ENCODE results near the gene NPTN. TPM values are rescaled to one million over a fixed set of nuclear protein-coding genes. Genes with fewer than 3 reads are reported as not detected.

Gene NPTN
- polyA plus RNA-seq, 1 of the 3 experiments (the other 2 are of a cell fraction): 177 TPM

GRCh38 chr15:73518876-73519733, 114.1 kb downstream of the NPTN start:
- Histone ChIP-seq H3K4me2 (no peak overlapping the region), H3K36me3 (replicated peaks in 1 of 2; ENCODE audit: control insufficient read depth in 1 of 2, insufficient read depth in 2 of 2, low read length in 1 of 2) (no peaks in the 10 kb centered on the region), H3K4me3 (ENCODE audit: low read depth in 2 of 2, low read length in 1 of 2) (no peak overlapping the region), H3K9me3 (no peaks in the 10 kb centered on the region), H3F3A (replicated peaks; ENCODE audit: insufficient read depth) (no peaks in the 10 kb centered on the region), H3K9me2 (no peaks in the 10 kb centered on the region), H3K9ac (no peak overlapping the region), H3K79me2 (ENCODE audit: insufficient read depth) (no peaks in the 10 kb centered on the region), H4K20me1 (ENCODE audit: insufficient read depth) (no peaks in the 10 kb centered on the region), H3K27me3 (ENCODE audit: insufficient read depth) (no peaks in the 10 kb centered on the region), H3K4me1 (ENCODE audit: control insufficient read depth in 1 of 2, insufficient read depth in 2 of 2, low read depth in 1 of 2, low read length in 1 of 2) (peaks cover 0 to 5% of the 10 kb centered on the region in 2 experiments; a peak in 1 of 4 replicates), H2AFZ (ENCODE audit: low read depth) (no peak overlapping the region), H3K27ac (ENCODE audit: low read depth in 2 of 2, low read length in 1 of 2) (no peak overlapping the region)
- ChIA-PET CTCF (interaction anchor here (1.3 to 1.4 kb wide), 2 partner anchors 11 to 181 kb away, joined by 4 to 6 read pairs; no protein-coding TSS in a partner anchor), POLR2A (no interaction called here)
- TF ChIP-seq TAF1 (IDR thresholded peaks at IDR 0.05; ENCODE audit: borderline replicate concordance, low read depth, low read length) (no peak), GATA2 (CRISPR knock-in tag; IDR thresholded peaks at IDR 0.05) (no peak)
- TF ChIP-seq, protein P1, sequence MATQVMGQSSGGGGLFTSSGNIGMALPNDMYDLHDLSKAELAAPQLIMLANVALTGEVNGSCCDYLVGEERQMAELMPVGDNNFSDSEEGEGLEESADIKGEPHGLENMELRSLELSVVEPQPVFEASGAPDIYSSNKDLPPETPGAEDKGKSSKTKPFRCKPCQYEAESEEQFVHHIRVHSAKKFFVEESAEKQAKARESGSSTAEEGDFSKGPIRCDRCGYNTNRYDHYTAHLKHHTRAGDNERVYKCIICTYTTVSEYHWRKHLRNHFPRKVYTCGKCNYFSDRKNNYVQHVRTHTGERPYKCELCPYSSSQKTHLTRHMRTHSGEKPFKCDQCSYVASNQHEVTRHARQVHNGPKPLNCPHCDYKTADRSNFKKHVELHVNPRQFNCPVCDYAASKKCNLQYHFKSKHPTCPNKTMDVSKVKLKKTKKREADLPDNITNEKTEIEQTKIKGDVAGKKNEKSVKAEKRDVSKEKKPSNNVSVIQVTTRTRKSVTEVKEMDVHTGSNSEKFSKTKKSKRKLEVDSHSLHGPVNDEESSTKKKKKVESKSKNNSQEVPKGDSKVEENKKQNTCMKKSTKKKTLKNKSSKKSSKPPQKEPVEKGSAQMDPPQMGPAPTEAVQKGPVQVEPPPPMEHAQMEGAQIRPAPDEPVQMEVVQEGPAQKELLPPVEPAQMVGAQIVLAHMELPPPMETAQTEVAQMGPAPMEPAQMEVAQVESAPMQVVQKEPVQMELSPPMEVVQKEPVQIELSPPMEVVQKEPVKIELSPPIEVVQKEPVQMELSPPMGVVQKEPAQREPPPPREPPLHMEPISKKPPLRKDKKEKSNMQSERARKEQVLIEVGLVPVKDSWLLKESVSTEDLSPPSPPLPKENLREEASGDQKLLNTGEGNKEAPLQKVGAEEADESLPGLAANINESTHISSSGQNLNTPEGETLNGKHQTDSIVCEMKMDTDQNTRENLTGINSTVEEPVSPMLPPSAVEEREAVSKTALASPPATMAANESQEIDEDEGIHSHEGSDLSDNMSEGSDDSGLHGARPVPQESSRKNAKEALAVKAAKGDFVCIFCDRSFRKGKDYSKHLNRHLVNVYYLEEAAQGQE (IDR thresholded peaks at IDR 0.05; ENCODE audit: low read depth, low read length): no peak
- DNase-seq: no peak
- 64% methylated on average over 5 of the region's 5 CpGs for WGBS (ENCODE audit: low lambda C conversion rate)

DNA sequence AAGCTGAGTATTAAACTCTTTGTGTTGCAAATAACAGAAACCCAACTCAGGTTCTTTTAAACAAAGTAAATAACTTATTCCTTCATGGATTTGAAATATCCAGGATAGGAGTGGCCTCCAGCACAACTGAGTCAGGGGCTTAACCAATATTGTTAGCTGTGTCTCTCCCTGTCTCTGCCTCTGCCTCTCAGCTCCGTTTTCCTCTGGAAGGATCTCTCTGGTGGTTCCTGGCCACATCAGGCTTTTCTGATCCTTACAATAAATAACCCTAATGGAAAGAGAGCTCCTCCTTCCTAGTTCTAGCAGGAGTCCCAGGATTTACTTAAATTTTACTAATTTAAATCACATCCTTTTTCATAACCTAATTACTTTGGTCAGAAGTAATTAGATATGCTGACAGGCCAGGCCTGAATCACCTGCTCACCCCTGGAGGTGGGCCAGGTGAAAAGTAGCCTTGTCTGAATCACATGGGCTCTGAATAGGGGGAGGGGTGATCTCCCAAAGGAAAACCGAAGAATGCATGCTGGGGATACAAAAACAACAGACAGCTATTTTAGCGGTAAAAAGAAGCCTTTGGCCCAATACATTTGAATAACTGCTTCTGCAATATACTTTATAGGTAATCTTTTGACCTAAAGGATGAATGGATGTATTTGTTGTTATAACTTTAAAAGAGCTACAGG, 114.9 kb downstream of the NPTN start:
- DNase-seq: no peak
- Histone ChIP-seq H3K9me3 (no peaks in the 10 kb centered on the region), H3K4me3 (ENCODE audit: low read depth in 2 of 2, low read length in 1 of 2) (no peak overlapping the region), H3K27ac (ENCODE audit: low read depth in 2 of 2, low read length in 1 of 2) (no peak overlapping the region), H3K4me2 (no peak overlapping the region), H3K79me2 (ENCODE audit: insufficient read depth) (no peaks in the 10 kb centered on the region), H3K27me3 (ENCODE audit: insufficient read depth) (no peaks in the 10 kb centered on the region), H3K36me3 (replicated peaks in 1 of 2; ENCODE audit: control insufficient read depth in 1 of 2, insufficient read depth in 2 of 2, low read length in 1 of 2) (no peaks in the 10 kb centered on the region), H3K4me1 (ENCODE audit: control insufficient read depth in 1 of 2, insufficient read depth in 2 of 2, low read depth in 1 of 2, low read length in 1 of 2) (peaks cover 0 to 5% of the 10 kb centered on the region in 2 experiments; a peak in 1 of 4 replicates), H3K9me2 (no peaks in the 10 kb centered on the region), H2AFZ (ENCODE audit: low read depth) (no peak overlapping the region), H3F3A (replicated peaks; ENCODE audit: insufficient read depth) (no peaks in the 10 kb centered on the region), H3K9ac (no peak overlapping the region), H4K20me1 (ENCODE audit: insufficient read depth) (no peaks in the 10 kb centered on the region)
- ChIA-PET CTCF (interaction anchor here (0.5 to 1.4 kb wide), 3 partner anchors 12 to 1978 kb away, joined by 4 to 7 read pairs (median 6); no protein-coding TSS in a partner anchor), POLR2A (no interaction called here)
- WGBS (ENCODE audit: low lambda C conversion rate): 58% methylated on average over 3 of the region's 3 CpGs
- TF ChIP-seq, protein P2, sequence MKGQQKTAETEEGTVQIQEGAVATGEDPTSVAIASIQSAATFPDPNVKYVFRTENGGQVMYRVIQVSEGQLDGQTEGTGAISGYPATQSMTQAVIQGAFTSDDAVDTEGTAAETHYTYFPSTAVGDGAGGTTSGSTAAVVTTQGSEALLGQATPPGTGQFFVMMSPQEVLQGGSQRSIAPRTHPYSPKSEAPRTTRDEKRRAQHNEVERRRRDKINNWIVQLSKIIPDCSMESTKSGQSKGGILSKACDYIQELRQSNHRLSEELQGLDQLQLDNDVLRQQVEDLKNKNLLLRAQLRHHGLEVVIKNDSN (IDR thresholded peaks at IDR 0.05; ENCODE audit: borderline replicate concordance, low read depth): no peak
- TF ChIP-seq EZH2phosphoT487 (IDR thresholded peaks at IDR 0.05; ENCODE audit: borderline replicate concordance, low read depth) (no peak), RXRA (IDR thresholded peaks at IDR 0.05; ENCODE audit: borderline replicate concordance, low read depth) (no peak), ZBTB33 (IDR thresholded peaks at IDR 0.05; ENCODE audit: borderline replicate concordance, low read depth) (no peak), TEAD4 (IDR thresholded peaks at IDR 0.05; ENCODE audit: borderline replicate concordance, insufficient read depth) (no peak), FOSL2 (IDR thresholded peaks at IDR 0.05; ENCODE audit: borderline replicate concordance, low read depth) (no peak), YY1 (IDR thresholded peaks at IDR 0.05; ENCODE audit: low read depth) (no peak), ELF1 (IDR thresholded peaks at IDR 0.05) (no peak), JUND (IDR thresholded peaks at IDR 0.05) (no peak), CTCF (IDR thresholded peaks at IDR 0.05) (no peak), NRF1 (IDR thresholded peaks at IDR 0.05; ENCODE audit: low read depth, low read length) (no peak)
- TF ChIP-seq, protein P3, sequence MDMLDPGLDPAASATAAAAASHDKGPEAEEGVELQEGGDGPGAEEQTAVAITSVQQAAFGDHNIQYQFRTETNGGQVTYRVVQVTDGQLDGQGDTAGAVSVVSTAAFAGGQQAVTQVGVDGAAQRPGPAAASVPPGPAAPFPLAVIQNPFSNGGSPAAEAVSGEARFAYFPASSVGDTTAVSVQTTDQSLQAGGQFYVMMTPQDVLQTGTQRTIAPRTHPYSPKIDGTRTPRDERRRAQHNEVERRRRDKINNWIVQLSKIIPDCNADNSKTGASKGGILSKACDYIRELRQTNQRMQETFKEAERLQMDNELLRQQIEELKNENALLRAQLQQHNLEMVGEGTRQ (IDR thresholded peaks at IDR 0.05; ENCODE audit: borderline replicate concordance, low read depth, low read length): no peak
